ENCODE data around the gene CEACAM3.

Gene CEACAM3

GRCh38 chr19:41793414-41793727, 3.0 kb upstream of the CEACAM3 start:
- DNase-seq: no peak

DNA sequence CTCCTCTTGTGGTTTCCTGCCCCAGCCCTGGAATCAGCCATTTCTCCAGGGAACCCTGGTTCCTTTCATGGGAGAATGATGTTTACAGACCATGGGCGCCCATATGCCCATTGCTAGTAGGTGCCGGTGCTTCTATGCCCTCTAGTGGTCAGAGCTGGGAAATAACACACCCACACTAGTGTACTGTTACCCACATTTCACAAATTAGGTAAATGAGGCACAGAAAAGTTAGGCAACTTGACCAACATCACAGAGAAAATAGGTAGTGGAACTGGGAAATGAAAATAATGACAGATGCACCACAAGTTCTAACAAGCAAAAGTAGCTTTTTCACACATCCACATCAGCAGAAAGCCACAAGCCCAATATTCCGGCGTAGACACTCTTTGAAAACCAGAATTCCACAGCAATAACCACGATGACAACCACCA, 1.3 kb upstream of the CEACAM3 start:
- DNase-seq: peak; percentile 68 to 72

DNA sequence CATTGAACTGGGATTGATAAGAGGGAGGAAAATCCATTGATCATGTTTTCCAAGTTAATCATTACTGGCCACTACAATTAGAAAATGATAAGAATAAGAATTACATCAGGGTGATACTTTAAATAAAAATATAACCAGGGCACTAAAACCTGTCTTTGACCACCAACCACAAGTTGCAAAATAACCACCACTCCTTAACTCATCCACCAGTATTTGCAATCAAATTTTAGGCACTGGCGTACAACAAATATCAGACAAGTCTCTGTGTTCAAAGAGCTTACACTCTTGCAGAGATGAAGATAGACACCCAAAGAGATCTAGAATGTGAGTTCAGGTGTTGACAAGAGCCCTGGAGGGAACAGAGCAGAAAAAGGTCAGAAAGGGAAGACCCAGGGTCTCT, 514 bp downstream of the CEACAM3 start:
- no peak for DNase-seq

GRCh38 chr19:41799444-41800000, 3.1 kb downstream of the CEACAM3 start:
- no peak for DNase-seq

GRCh38 chr19:41801031-41801430, 4.6 kb downstream of the CEACAM3 start:
- no peak for DNase-seq

- DNase-seq: no peak
These were observed 5.4 kb downstream of the CEACAM3 start for GRCh38 chr19:41801792-41802211.

DNA sequence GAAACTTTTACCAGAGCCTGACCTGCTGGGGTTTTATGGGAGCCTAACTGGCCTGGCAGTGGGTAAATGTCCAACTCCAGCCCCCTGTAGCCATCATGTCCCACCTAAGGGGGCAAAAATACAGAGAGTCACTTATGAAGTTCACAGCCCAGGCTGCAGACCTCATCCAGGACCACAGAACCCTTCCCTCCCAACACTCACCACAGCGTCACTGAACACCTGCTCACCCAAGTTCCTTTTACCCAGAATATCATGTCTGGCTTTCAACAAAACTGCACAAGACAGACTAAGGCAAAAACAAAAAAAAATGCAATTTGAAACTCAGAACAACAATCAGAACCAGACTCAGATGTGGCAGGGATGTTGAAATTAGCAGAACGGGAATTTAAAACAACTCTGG, 6.4 kb downstream of the CEACAM3 start:
- DNase-seq: no peak

DNA sequence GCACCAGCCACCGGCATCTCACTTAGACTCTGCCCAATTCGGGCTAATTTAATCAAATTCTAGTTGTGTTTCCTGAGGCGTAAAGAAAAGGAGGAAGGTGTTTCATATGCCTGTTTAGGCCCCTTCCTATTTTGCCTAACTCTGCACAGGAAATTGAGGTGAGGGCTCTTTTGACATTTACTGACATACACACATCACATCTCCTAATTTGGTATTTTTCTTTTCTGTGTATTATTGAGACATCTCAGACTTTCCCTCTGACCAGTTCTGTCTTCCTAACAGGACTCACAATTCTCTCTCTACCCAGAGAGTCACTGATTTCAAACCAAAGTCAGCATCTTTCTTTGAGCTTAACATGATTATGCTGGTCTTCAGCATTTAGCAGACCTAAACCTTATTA, 7.9 kb downstream of the CEACAM3 start:
- no peak for DNase-seq

- no peak for DNase-seq
These were observed 10.8 kb downstream of the CEACAM3 start for GRCh38 chr19:41807176-41807575.

- no peak for DNase-seq
These were observed 12.5 kb downstream of the CEACAM3 start for GRCh38 chr19:41808663-41809566.

DNA sequence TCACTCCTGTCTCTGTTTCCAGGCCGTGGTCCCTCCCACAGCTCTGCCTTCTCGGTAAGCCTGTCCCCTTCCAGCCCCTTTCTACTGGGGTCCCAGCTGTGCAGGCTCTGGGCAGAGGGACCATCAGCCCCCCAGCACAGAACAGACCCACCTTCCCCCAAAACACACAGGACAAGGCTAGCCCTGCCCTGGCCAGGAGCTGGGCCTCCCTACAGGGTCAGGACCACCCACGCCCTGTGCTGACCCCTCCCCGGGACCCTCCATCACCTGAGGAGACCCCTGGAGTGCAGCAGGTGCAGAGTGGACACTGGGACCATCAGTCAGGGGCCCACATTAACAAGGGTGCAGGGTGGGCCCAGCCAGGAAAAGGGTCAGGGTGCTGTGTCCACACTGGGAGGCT, 13.9 kb downstream of the CEACAM3 start:
- no peak for DNase-seq

GRCh38 chr19:41811036-41811435, 14.6 kb downstream of the CEACAM3 start:
- DNase-seq: no peak

DNA sequence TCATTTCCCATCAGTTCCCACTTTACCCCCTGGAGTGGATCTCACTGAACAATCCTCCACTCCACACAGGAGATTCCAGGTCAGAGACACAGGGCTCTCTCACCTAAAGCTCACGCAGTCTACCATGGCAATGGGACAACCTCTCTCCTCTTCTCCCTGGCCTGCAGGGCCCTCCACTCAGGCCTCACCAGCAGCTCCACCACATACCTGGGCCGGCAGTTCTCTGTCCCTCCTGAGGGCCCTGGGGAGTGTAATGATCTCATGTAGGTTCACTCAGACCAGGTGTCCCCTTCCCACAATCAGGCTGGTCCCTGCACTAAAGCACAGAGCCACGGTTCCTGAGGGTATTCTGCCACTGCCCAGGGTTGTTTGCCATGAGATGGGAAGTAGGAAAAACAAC, 15.6 kb downstream of the CEACAM3 start:
- DNase-seq: no peak

DNA sequence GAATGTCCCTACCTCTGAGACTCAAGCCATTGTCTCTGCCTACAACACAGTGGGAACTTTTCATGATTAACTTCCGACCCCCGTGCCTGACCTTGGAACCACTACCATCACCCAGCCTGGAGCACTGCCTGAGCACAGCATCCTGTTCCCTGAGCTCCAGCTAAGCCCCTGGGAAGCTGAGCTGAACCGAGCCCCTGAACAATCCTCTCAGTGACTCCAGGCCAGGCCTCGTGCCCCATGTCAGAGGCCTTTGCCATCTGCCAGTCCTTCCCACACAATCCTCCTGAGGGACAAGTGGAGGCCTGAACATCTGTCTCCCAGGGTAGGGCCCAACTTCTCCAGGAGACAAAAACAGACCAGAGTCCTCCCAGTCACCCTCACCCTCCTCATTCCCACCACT, 17.5 kb downstream of the CEACAM3 start:
- no peak for DNase-seq

GRCh38 chr19:41815301-41815700, 18.9 kb downstream of the CEACAM3 start:
- DNase-seq: no peak

GRCh38 chr19:41816761-41817160, 20.4 kb downstream of the CEACAM3 start:
- no peak for DNase-seq

DNA sequence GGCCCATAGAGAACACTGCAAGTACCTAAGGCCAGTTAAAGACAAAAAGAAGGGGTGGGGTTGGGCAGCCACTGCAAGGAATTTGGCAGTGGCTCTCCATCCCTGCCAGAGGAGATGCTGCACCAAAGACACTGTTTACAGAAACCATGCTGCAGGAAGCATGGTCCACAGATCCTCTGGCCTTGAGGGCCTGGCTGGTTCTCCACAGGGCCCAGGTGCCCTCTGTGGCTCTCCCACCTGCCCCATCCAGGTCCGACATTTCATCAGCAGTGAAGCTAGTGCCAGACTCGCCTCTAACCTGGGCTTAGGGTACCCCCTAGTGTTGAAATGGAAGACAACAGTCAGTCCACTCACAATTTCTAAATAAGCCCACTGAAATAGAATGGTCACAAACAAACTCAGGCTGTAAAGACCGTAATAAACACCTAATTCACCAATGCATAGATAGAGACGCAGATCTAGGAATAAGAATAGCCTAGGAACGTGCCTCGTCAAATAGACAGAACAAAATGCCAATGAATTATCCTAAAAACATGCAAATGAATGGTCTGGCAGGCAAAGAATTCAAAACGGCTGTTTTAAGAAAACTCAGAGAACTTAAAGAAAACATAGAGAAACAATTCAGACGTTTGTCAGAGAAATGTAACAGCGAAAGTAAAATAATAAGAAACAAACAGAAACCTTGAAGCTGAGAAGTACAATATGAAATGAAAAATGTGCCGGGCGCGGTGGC, 24.8 kb downstream of the CEACAM3 start:
- peak; percentile 38 to 48 for DNase-seq

DNA sequence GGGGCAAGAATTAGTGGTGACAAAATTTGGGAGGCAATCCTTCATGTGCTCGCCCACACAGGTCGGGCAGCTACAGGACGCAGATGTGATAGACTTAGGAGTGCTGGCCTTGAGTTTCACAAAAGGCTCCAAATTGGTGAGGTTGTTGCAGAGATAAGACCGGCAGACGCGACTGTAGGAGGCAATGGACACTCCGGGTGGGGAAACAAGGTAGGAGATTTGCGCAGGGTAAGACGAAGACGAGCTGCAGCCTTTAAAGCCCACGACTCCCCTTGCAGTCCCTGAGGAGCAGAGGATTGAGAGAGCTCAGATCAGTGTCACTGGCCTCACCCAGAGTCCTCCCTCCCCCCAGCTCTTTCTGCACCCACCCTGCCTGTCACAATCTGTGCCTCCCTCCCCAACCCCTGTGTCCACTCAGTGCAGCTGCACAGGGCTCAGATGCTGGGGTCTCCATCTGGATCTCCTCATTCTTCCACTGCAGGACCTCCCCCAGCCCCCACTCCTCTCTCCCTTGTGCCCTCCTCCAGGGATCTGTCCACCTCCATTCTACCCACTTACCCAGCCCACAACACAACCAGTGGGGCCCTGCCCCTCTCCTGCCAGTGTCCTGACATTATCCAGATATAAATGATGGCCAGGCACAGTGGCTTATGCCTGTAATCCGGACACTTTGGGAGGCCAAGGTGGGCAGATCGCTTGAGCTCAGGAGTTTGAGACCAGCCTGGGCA, 41.8 kb downstream of the CEACAM3 start:
- no peak for DNase-seq

DNA sequence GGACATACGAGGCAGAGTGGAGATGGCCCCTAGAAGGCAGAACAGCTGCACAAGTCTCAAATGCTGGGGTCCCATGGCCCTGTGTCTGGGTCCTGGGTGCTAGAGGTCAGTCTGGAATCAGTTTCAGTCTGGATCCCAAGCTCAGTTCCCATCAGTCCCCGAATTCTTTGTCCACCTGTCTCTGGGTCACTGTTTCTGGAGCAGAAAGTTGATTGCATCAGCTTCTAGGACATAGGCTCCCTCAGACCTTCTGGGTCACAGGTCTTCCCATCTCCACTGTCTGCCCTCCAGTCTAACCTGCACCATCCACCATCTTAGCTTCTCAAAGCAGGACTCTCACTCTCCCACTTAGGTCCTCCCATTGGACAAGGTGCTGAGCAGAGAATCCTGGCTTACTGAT, 42.8 kb downstream of the CEACAM3 start:
- no peak for DNase-seq

- DNase-seq: no peak
These were observed 47.0 kb downstream of the CEACAM3 start for GRCh38 chr19:41843371-41843770.

GRCh38 chr19:41844601-41845000, 48.2 kb downstream of the CEACAM3 start, which contains the start of gene LYPD4:
LYPD4 (minus strand) TSS chr19:41844683; CDS start chr19:41839285, 5,398 bp downstream.
- DNase-seq: no peak

DNA sequence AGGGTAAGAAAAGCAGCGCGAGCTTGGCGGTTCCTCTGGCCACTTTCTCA, 48.4 kb downstream of the CEACAM3 start, which contains the start of gene DMRTC2:
Gene DMRTC2, plus strand, starts transcription at position 42 of the 50 bp plus-strand sequence. CDS start 2,387 bp downstream, outside the sequence.
- no peak for DNase-seq

GRCh38 chr19:41845051-41845590, 48.7 kb downstream of the CEACAM3 start:
- no peak for DNase-seq

All from activated CD4-positive, alpha-beta T cell treated with anti-CD3 and anti-CD28 coated beads, Interleukin-2, amount 50 U/mL, for 48 hours (primary cell).